K562 treated with DMSO at 1 percent for 12 hours (cell line): ENCODE measurements around the gene TRMT10C. TPM values are rescaled to one million over a fixed set of nuclear protein-coding genes. Genes with fewer than 3 reads are reported as not detected.

ENCODE experiments used
- total RNA-seq: library from RNA; unstranded; fragments of 300-600 nt; gene quantifications from 2 replicates; pipeline ENCODE4 v1.2.3, GENCODE V29; 2022; ENCODE audit not compliant: insufficient read depth

Gene TRMT10C
- 12.9 and 19.1 TPM in 2 replicates for total RNA-seq

DNA sequence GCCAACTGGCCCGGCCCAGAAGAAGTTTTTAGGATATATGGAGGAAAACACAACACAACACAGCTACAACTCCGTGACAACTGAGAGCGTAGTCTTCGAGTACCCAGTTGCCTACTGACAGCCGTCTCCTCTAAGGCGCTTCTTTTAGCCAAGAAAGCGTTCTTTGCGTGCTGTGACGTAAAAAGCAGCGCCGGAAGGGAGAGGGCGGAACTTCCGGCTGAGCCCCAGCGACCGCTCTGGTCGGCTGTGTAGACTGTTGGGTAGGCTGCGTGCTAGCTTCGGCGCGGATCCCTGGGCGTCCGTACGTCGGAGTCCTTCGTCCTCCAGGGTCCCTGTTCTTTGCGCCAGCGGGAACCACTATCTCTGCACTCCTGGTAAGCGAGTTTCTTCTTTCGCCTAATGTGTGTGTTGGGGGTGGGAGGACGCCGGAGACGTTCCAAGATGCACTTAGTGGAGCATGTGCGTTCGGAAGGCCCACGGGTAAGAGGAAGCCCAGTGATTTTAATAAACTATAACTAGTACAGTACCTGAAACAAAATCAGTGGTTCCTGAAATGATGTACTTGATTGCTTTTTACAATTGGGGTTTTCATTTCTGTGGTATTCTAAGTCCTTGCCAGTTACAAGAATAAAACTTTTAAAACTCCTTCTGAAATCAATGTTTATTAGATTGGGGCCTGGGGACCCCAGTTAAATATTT is at the start of gene TRMT10C:
TSS of gene TRMT10C (plus strand) at position 239 of the 699 bp plus-strand sequence. CDS start 2,914 bp downstream, outside the sequence.

GRCh38 chr3:101512646-101513418 is 48.8 kb upstream of the TRMT10C start, which contains the start of gene SENP7:
SENP7 (minus strand) TSS chr3:101513212; CDS start chr3:101513130, 82 bp downstream.

GRCh38 chr3:101573449-101574387 is 12.1 kb downstream of the TRMT10C start, which contains the start of gene PCNP:
PCNP (plus strand) TSS chr3:101574180; CDS start chr3:101574216, 36 bp downstream.

Other genes starting within 250 kb of the TRMT10C start
- 0.52 TPM in 1 of 2 replicates, not detected in the other for gene IMPG2, start 241.3 kb upstream of the TRMT10C start, total RNA-seq
- 1.3 and 7.7 TPM in 2 replicates for gene SENP7, start 48.7 kb upstream of the TRMT10C start, total RNA-seq
- gene PCNP, start 12.3 kb downstream of the TRMT10C start, total RNA-seq, result 29.4 and 68.0 TPM in 2 replicates
- 4.5 and 20.1 TPM in 2 replicates for gene ZBTB11, start 115.3 kb downstream of the TRMT10C start, total RNA-seq
- gene RPL24, start 124.8 kb downstream of the TRMT10C start, total RNA-seq, result 1,972 and 2,742 TPM in 2 replicates
- gene CEP97, start 162.7 kb downstream of the TRMT10C start, total RNA-seq, result 0.89 and 3.4 TPM in 2 replicates
- 4.5 and 9.6 TPM in 2 replicates for gene NXPE3, start 217.3 kb downstream of the TRMT10C start, total RNA-seq